HL-60 (cell line): ENCODE results near the gene DMAC2.
"Not testable (repeated sequence)": the region's sequence is repeated elsewhere in the genome, so short reads cannot be mapped to it uniquely, and the experiment has no call there.

ENCODE experiments used
- DNase-seq, 2 experiments: peaks; one replicate each; pipeline ENCODE4 v3.0.0-alpha.2; 2010 to 2020; ENCODE audit warnings: low read depth in 1 of 2, low spot score in 1 of 2
- H3K27ac ChIP-seq: fragments of 250-450 bp; sonication (Bioruptor Pico); replicated peaks from 2 replicates; pipeline ENCODE4 v1.5.1; 2020; ENCODE audit warnings: mild to moderate bottlenecking, moderate library complexity
- H3K27me3 ChIP-seq: fragments of 250-450 bp; sonication (Bioruptor Pico); 2 replicates; pipeline ENCODE4 v1.5.1; 2021; ENCODE audit warnings: mild to moderate bottlenecking, moderate library complexity; ENCODE audit not compliant: insufficient read depth, poor library complexity, severe bottlenecking
- H3K4me3 ChIP-seq: replicated peaks from 2 replicates; pipeline ENCODE4 v1.5.1; 2011; ENCODE audit warnings: mild to moderate bottlenecking, control low read depth, low read length; ENCODE audit not compliant: insufficient read depth
- GABPA ChIP-seq: IDR thresholded peaks from 2 replicates; pipeline ENCODE4 v1.6.1; 2012; ENCODE audit warnings: low read depth
- POLR2AphosphoS5 ChIP-seq: IDR thresholded peaks from 2 replicates; pipeline ENCODE4 v1.6.1; 2012; ENCODE audit warnings: low read depth
- SPI1 ChIP-seq: IDR thresholded peaks from 2 replicates; pipeline ENCODE4 v1.6.1; 2012; ENCODE audit warnings: low read depth, mild to moderate bottlenecking, borderline replicate concordance
- TF ChIP-seq, protein P1 (sequence below): IDR thresholded peaks from one replicate; pipeline ENCODE4 v1.5.1; 2011; ENCODE audit warnings: low read length, control low read depth, inconsistent platforms; ENCODE audit not compliant: insufficient read depth
- TF ChIP-seq, protein P2 (sequence below): IDR thresholded peaks from 2 replicates; pipeline ENCODE4 v1.6.1; 2012; ENCODE audit warnings: low read depth; ENCODE audit not compliant: insufficient replicate concordance

Gene DMAC2

GRCh38 chr19:41410336-41411054 lies 29.2 kb downstream of the DMAC2 start:
- TF ChIP-seq, protein P1, sequence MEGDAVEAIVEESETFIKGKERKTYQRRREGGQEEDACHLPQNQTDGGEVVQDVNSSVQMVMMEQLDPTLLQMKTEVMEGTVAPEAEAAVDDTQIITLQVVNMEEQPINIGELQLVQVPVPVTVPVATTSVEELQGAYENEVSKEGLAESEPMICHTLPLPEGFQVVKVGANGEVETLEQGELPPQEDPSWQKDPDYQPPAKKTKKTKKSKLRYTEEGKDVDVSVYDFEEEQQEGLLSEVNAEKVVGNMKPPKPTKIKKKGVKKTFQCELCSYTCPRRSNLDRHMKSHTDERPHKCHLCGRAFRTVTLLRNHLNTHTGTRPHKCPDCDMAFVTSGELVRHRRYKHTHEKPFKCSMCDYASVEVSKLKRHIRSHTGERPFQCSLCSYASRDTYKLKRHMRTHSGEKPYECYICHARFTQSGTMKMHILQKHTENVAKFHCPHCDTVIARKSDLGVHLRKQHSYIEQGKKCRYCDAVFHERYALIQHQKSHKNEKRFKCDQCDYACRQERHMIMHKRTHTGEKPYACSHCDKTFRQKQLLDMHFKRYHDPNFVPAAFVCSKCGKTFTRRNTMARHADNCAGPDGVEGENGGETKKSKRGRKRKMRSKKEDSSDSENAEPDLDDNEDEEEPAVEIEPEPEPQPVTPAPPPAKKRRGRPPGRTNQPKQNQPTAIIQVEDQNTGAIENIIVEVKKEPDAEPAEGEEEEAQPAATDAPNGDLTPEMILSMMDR, result no peak
- TF ChIP-seq POLR2AphosphoS5, result no peak
- no peak for TF ChIP-seq SPI1
- TF ChIP-seq, protein P2, sequence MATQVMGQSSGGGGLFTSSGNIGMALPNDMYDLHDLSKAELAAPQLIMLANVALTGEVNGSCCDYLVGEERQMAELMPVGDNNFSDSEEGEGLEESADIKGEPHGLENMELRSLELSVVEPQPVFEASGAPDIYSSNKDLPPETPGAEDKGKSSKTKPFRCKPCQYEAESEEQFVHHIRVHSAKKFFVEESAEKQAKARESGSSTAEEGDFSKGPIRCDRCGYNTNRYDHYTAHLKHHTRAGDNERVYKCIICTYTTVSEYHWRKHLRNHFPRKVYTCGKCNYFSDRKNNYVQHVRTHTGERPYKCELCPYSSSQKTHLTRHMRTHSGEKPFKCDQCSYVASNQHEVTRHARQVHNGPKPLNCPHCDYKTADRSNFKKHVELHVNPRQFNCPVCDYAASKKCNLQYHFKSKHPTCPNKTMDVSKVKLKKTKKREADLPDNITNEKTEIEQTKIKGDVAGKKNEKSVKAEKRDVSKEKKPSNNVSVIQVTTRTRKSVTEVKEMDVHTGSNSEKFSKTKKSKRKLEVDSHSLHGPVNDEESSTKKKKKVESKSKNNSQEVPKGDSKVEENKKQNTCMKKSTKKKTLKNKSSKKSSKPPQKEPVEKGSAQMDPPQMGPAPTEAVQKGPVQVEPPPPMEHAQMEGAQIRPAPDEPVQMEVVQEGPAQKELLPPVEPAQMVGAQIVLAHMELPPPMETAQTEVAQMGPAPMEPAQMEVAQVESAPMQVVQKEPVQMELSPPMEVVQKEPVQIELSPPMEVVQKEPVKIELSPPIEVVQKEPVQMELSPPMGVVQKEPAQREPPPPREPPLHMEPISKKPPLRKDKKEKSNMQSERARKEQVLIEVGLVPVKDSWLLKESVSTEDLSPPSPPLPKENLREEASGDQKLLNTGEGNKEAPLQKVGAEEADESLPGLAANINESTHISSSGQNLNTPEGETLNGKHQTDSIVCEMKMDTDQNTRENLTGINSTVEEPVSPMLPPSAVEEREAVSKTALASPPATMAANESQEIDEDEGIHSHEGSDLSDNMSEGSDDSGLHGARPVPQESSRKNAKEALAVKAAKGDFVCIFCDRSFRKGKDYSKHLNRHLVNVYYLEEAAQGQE, result no peak
- no peak for TF ChIP-seq GABPA
- H3K27ac ChIP-seq, result peak overlapping the region; percentile 92

DNA sequence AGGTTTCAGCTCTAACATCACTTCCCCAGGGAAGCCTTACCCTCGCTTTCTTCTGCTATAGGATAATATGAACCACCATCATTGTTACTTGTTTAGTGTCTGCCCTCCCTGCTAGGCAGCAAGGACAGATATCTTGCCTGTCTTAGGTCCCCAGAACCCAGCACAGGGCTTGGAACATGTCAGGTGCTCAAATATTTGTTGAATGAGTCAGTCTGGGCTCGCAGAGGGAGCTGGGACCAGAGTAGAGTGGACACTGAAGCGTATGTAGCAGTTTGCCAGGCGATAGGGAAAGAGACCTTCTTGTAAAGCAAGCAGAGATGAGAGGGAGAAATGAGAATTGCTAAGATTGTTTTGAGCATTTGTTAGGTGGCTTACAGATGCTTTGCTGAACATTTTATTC lies 30.4 kb downstream of the DMAC2 start:
- no peak for DNase-seq

More at GRCh38 chr19:41410336-41411054, 29.2 kb downstream of the DMAC2 start:
- no peaks in the 10 kb centered on the region for H3K27me3 ChIP-seq
- no peak for DNase-seq
- H3K4me3 ChIP-seq, result no peak overlapping the region

GRCh38 chr19:41408846-41409245 lies 30.9 kb downstream of the DMAC2 start:
- DNase-seq, H3K4me3 ChIP-seq, H3K27me3 ChIP-seq: not testable (repeated sequence)
- peak overlapping the region; percentile 92 for H3K27ac ChIP-seq

More for the DNA sequence above, 30.4 kb downstream of the DMAC2 start:
- no peak for TF ChIP-seq POLR2AphosphoS5
- TF ChIP-seq SPI1, result no peak
- TF ChIP-seq, protein P1, result no peak
- TF ChIP-seq GABPA, result no peak
- TF ChIP-seq, protein P2, result no peak
- H3K27me3 ChIP-seq, result no peaks in the 10 kb centered on the region
- H3K4me3 ChIP-seq, result no peak overlapping the region
- H3K27ac ChIP-seq, result peak overlapping the region; percentile 92

DNA sequence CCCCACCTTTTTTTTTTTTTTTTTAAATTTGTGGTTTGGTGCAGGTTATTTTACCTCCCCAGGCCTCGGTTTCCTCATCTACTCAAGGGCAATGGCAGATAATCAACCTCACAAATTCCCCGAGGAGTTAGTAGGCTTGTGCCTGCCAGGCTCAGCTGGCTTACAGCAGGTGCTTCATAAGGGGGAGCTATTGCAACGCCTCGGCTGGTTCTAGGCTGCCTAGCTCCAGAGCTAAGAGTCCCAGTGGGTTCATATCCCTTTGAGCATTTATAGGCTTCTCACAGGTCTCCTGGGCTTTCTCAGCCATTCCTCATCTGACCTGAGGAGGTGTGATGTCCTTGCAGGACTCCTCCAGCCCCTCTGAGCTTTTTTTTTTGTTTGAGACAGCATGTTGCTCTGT lies 31.5 kb downstream of the DMAC2 start:
- no peak overlapping the region for H3K4me3 ChIP-seq
- H3K27ac ChIP-seq, result peak overlapping the region; percentile 92
- TF ChIP-seq, protein P1, result peak; percentile 33
- TF ChIP-seq SPI1, result no peak
- DNase-seq, result peak; percentile 57 to 80
- H3K27me3 ChIP-seq, result no peaks in the 10 kb centered on the region
